Spleen (tissue), 11 donors: ENCODE measurements around the gene SPDYE11. TPM values are rescaled to one million over a fixed set of nuclear protein-coding genes. Genes with fewer than 3 reads are reported as not detected.

ENCODE experiments used
- polyA plus RNA-seq, 3 donors: library from polyadenylated mRNA; stranded (reverse); fragments of 200-250 nt; gene quantifications; one replicate each; pipeline ENCODE4 v1.2.1, GENCODE V29; 2013
- small RNA-seq, 4 donors: library from RNA; depleted of rRNA; stranded (forward); fragments of <200 nt; gene quantifications; one replicate each; pipeline ENCODE3, GENCODE V24; 2016
- total RNA-seq, 7 donors: library from RNA; depleted of rRNA in 3 of 7; stranded (reverse); fragments of >200 nt in 3 of 7; fragmentation: NEBNext Ultra II Directional in 4 of 7; extraction: Animal tissue kit (Norgen Biotek cat#: 25700) in 4 of 7; gene quantifications; one replicate each; pipeline versions ENCODE4 v1.1.0 to v1.2.1, GENCODE V29; 2016 to 2021
- donor health status: healthy with polysubstance abuse.
- donor health status: DM: no; HTN: no; CAD: no; lungs with moderate emphysema.
- donor health status: DM: no; HTN: no; CAD: no.
- donor health status: Bipolar disorder and iron deficiency.
- donor health status: healthy.
- donor health status: DM: no; HTN: no; CAD: no.
- donor health status: DM: yes; HTN: yes; CAD: no.

The SPDYE11 gene
- total and polyA plus RNA-seq, 10 donors = not detected

Small RNA genes within 50 kb of the gene (small RNA-seq; reads per million reads assigned to genes)
- 0 reads per million in 4 donors for gene RF00019

Other genes starting within 250 kb of the SPDYE11 start
- gene TYW1B, start 229.7 kb downstream of the SPDYE11 start, total RNA-seq = 1 to 10 TPM; 3.5 to 8.3 (median 4.4) TPM
- gene TYW1B, start 229.7 kb downstream of the SPDYE11 start, polyA plus RNA-seq = 1 to 10 TPM; 1.2 to 2.0 (median 1.5) TPM
- gene POM121, start 132.8 kb downstream of the SPDYE11 start, total RNA-seq = 10 to 100 TPM; 32.5 to 47.4 (median 40.1) TPM
- gene POM121, start 132.8 kb downstream of the SPDYE11 start, polyA plus RNA-seq = 10 to 100 TPM in 2 of 3 donors, 1 to 10 TPM in 1; 8.6 to 16.5 (median 10.2) TPM
- gene TRIM74, start 88.4 kb downstream of the SPDYE11 start, total RNA-seq = 1 to 10 TPM in 3 of 7 donors, under 1 TPM in 1, not detected in 3; 0.23 to 1.4 (median 1.2) TPM
- 1 to 10 TPM in 1 of 3 donors, under 1 TPM in 2; 0.64 to 1.9 (median 0.74) TPM for gene TRIM74, start 88.4 kb downstream of the SPDYE11 start, polyA plus RNA-seq
- not detected for gene SPDYE8, start 28.1 kb downstream of the SPDYE11 start, total RNA-seq
- gene SPDYE8, start 28.1 kb downstream of the SPDYE11 start, polyA plus RNA-seq = not detected
- gene SPDYE9, start 28.1 kb upstream of the SPDYE11 start, total RNA-seq = not detected
- not detected for gene SPDYE9, start 28.1 kb upstream of the SPDYE11 start, polyA plus RNA-seq